B cell (primary cell): ENCODE results near the gene EVI5L. TPM values are rescaled to one million over a fixed set of nuclear protein-coding genes. Genes with fewer than 3 reads are reported as not detected.

ENCODE experiments used
- ATAC-seq: fragments of 200-7000 bp; cut with Tn5 transposase; one replicate; pipeline ENCODE4 v1.10.0; 2021; ENCODE audit warnings: low read depth, mild to moderate bottlenecking, moderate number of reproducible peaks, moderate library complexity
- CTCF ChIA-PET: fragments of 350-600 bp; sonication (Branson Sonifier 250); formaldehyde crosslinking; loops from one replicate; lab custom pipeline; 2021; ENCODE audit warnings: antibody characterized with exemption, inconsistent platforms; lab: Charles Lee
- POLR2A ChIA-PET: fragments of 350-600 bp; sonication (Branson Sonifier 250); formaldehyde crosslinking; loops from one replicate; lab custom pipeline; 2021; ENCODE audit warnings: antibody characterized with exemption; lab: Charles Lee
- DNase-seq: peaks from one replicate; pipeline ENCODE4 v3.0.0; 2013
- H2AFZ ChIP-seq: 2 replicates; pipeline ENCODE4 v1.6.1; 2012; ENCODE audit warnings: mild to moderate bottlenecking, low read depth, low read length; ENCODE audit not compliant: insufficient read depth, poor library complexity, severe bottlenecking
- H3K27ac ChIP-seq, 2 donors: 1 replicate in 1 of 2; 2 replicates in 1 of 2; pipeline ENCODE4 v1.5.1; 2012 to 2013; ENCODE audit warnings: low read length in 2 of 2, mild to moderate bottlenecking in 2 of 2, moderate library complexity in 1 of 2
- H3K27me3 ChIP-seq, 4 experiments: fragments of 200-600 bp in 1 of 4; sonication (generic) in 1 of 4; replicated peaks in 1 of 4; 1 replicate in 2 of 4; 2 replicates in 2 of 4; pipeline versions ENCODE4 v1.6.1 to v1.7.0; 2013 to 2016; ENCODE audit warnings: low read length in 3 of 4, mild to moderate bottlenecking in 2 of 4, mixed read lengths in 1 of 4, moderate library complexity in 1 of 4; ENCODE audit not compliant: insufficient read depth in 4 of 4, control insufficient read depth in 3 of 4; ENCODE audit errors: control extremely low read depth in 1 of 4
- H3K36me3 ChIP-seq, 2 experiments: replicated peaks in 1 of 2; 1 replicate in 1 of 2; 2 replicates in 1 of 2; pipeline versions ENCODE4 v1.6.1 to v1.7.1; 2013; ENCODE audit warnings: low read length in 1 of 2; ENCODE audit not compliant: insufficient read depth in 2 of 2, control insufficient read depth in 1 of 2; ENCODE audit errors: control extremely low read depth in 1 of 2, extremely low read depth in 1 of 2
- H3K4me1 ChIP-seq, 2 donors: fragments of 200-600 bp in 1 of 2; sonication (generic) in 1 of 2; 1 replicate in 1 of 2; 2 replicates in 1 of 2; pipeline versions ENCODE4 v1.5.1 to v1.6.1; 2013 to 2017; ENCODE audit warnings: low read length in 2 of 2; ENCODE audit not compliant: control insufficient read depth in 2 of 2, insufficient read depth in 2 of 2
- H3K4me2 ChIP-seq: replicated peaks from 2 replicates; pipeline ENCODE3; 2012; ENCODE audit warnings: mild to moderate bottlenecking, low read depth, low read length; ENCODE audit not compliant: poor library complexity, severe bottlenecking
- H3K4me3 ChIP-seq, 5 experiments: fragments of 200-600 bp in 1 of 5; sonication (generic) in 1 of 5; 1 replicate in 3 of 5; 2 replicates in 2 of 5; pipeline versions ENCODE4 v1.5.1 to v1.7.0; 2011 to 2016; ENCODE audit warnings: low read length in 4 of 5, mild to moderate bottlenecking in 4 of 5, low read depth in 2 of 5, control low read depth in 1 of 5, moderate library complexity in 1 of 5; ENCODE audit not compliant: insufficient read depth in 1 of 5; ENCODE audit errors: control extremely low read depth in 1 of 5, extremely low read depth in 1 of 5
- H3K79me2 ChIP-seq: fragments of 200-600 bp; sonication (generic); one replicate; pipeline ENCODE4 v1.6.0; 2016; ENCODE audit warnings: low read length; ENCODE audit not compliant: control insufficient read depth, insufficient read depth
- H3K9ac ChIP-seq: fragments of 200-600 bp; sonication (generic); 2 replicates; pipeline ENCODE4 v1.6.1; 2017; ENCODE audit warnings: mild to moderate bottlenecking, low read length, moderate library complexity
- H3K9me3 ChIP-seq, 3 donors: one replicate each; pipeline versions ENCODE4 v1.6.1 to v1.7.1; 2013; ENCODE audit warnings: low read length in 2 of 3; ENCODE audit not compliant: control insufficient read depth in 2 of 3, insufficient read depth in 1 of 3; ENCODE audit errors: control extremely low read depth in 1 of 3
- H4K20me1 ChIP-seq: 2 replicates; pipeline ENCODE4 v1.6.0; 2012; ENCODE audit warnings: mild to moderate bottlenecking, low read length; ENCODE audit not compliant: insufficient read depth, control insufficient read depth, poor library complexity, severe bottlenecking
- H3K27ac Mint-ChIP-seq: one replicate; pipeline ENCODE4 v1.8.0; 2021; ENCODE audit warnings: mixed read lengths
- H3K27me3 Mint-ChIP-seq: one replicate; pipeline ENCODE4 v1.8.0; 2021; ENCODE audit warnings: mixed read lengths
- H3K4me1 Mint-ChIP-seq: one replicate; pipeline ENCODE4 v1.8.0; 2021; ENCODE audit warnings: mixed read lengths
- H3K4me3 Mint-ChIP-seq: one replicate; pipeline ENCODE4 v1.8.0; 2021; ENCODE audit warnings: mixed read lengths
- H3K9me3 Mint-ChIP-seq: one replicate; pipeline ENCODE4 v1.8.0; 2022; ENCODE audit warnings: mixed read lengths; ENCODE audit not compliant: insufficient read depth
- CTCF ChIP-seq: fragments of 200-600 bp; IDR thresholded peaks from one replicate; pipeline ENCODE4 v1.8.0; 2022; ENCODE audit warnings: antibody characterized with exemption, mild to moderate bottlenecking
- EZH2 ChIP-seq: IDR thresholded peaks from 2 replicates; pipeline ENCODE4 v1.6.1; 2012; ENCODE audit warnings: borderline replicate concordance, low read depth, mild to moderate bottlenecking, moderate library complexity, low read length; ENCODE audit not compliant: insufficient read depth, poor library complexity, severe bottlenecking
- WGBS: methylation state at CpG from one replicate; pipeline ENCODE4 v1.1.5; 2013; ENCODE audit warnings: missing lambda C conversion rate; ENCODE audit not compliant: insufficient coverage; 5-methylcytosine and 5-hydroxymethylcytosine counted together
- intact Hi-C: fragments of 100-400 bp; cut with micrococcal nuclease; formaldehyde crosslinking; loops from one replicate; pipeline ENCODE4 v1.10.0; 2022
- polyA plus RNA-seq: library from polyadenylated mRNA; depleted of rRNA; stranded (reverse); fragments of >200 nt; gene quantifications from 2 replicates; pipeline ENCODE4 v1.2.3, GENCODE V29; 2012
- total RNA-seq, 2 donors: library from RNA; stranded (reverse); fragments of 120-200 nt in 1 of 2; gene quantifications; 1 replicate in 1 of 2; 2 replicates in 1 of 2; pipeline versions ENCODE4 v1.2.3 to v1.2.4, GENCODE V29; 2013 to 2022

EVI5L gene
- total and polyA plus RNA-seq, 2 donors (not counting 1 experiment from before 2014, with no cell fraction given) = 7.9 to 11.8 TPM

GRCh38 chr19:7908078-7908699 is 78.2 kb downstream of the EVI5L start:
- intact Hi-C loops = no loop called here
- Histone ChIP-seq H3K36me3 (peaks cover 3 to 41% of the 10 kb centered on the region in 2 experiments), H3K4me1 (peaks cover 13% of the 10 kb centered on the region in 2 donors), H3K4me2 (no peak overlapping the region), H3K79me2 (peaks cover 41% of the 10 kb centered on the region), H3K9me3 (peaks cover 0 to 1% (median 0%) of the 10 kb centered on the region in 3 donors), H3K4me3 (no peak overlapping the region), H3K27ac (no peak overlapping the region), H3K9ac (no peak overlapping the region), H3K27me3 (no peaks in the 10 kb centered on the region), H2AFZ (no peak overlapping the region), H4K20me1 (peaks cover 87% of the 10 kb centered on the region)
- H3K9me3 Mint-ChIP-seq = no peaks in the 10 kb centered on the region
- 90% methylated on average over 13 of the region's 14 CpGs for WGBS
- no peak for ATAC-seq
- H3K27me3 Mint-ChIP-seq = no peaks in the 10 kb centered on the region
- no peak overlapping the region for H3K27ac Mint-ChIP-seq
- POLR2A ChIA-PET = interaction anchor here (0.6 kb wide), 1 partner anchor 157 kb away, joined by 3 read pairs; no protein-coding TSS in a partner anchor
- CTCF ChIA-PET = interaction anchor here (1.3 kb wide), 1 partner anchor 9 kb away, joined by 3 read pairs; no protein-coding TSS in a partner anchor
- no peak for DNase-seq
- H3K4me3 Mint-ChIP-seq = no peak overlapping the region
- H3K4me1 Mint-ChIP-seq = peaks cover 22% of the 10 kb centered on the region
- TF ChIP-seq EZH2 = no peak
- no peak for TF ChIP-seq CTCF
